ENCODE data around the gene PALLD. TPM values are rescaled to one million over a fixed set of nuclear protein-coding genes. Genes with fewer than 3 reads are reported as not detected.
"Not testable (repeated sequence)": the region's sequence is repeated elsewhere in the genome, so short reads cannot be mapped to it uniquely, and the experiment has no call there.

The PALLD gene
- polyA plus RNA-seq, 4 donors: 179 to 246 (median 227) TPM

DNA sequence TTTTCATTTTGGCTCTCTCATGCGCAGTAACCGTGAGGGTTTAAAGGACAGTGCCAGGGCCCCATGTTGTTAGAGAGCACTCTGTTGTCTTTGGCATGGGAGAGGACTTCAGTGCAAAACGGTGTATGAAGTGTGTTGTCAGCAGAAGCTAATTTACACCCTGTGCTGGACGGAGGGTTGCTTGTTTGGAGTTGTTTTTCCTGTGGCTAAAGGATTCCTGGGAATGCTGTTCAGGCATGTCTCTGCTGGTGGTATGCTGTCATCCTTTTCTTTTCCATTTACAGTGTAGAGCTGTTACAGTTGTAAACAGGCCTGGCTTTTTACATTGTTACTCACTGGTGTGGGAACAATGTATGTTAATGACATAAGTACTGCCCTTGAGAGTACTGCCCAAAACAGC is 306.9 kb downstream of the PALLD start:
- DNase-seq (ENCODE audit: low read depth in 4 of 4, low spot score in 3 of 4): no peak

DNA sequence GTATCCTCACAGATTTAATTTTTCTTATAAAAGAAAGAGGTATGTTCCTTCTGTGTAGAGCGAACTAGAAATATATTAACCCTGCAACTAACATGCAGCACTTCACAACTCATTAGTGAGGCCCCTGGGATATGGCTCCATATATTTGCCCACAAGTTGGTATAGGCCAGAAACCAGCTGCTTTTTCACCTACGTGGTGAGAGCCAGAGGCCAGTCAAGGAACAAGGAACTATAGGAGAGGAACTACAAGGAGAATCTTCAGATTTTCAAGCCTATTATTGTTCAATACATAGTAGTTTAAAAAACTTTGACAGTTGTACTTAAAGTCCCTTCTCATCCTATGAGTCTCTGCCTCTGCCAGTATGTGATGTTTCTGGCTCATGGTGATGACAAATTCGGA is 307.3 kb downstream of the PALLD start:
- no peak for DNase-seq (ENCODE audit: low read depth in 4 of 4, low spot score in 3 of 4)

DNA sequence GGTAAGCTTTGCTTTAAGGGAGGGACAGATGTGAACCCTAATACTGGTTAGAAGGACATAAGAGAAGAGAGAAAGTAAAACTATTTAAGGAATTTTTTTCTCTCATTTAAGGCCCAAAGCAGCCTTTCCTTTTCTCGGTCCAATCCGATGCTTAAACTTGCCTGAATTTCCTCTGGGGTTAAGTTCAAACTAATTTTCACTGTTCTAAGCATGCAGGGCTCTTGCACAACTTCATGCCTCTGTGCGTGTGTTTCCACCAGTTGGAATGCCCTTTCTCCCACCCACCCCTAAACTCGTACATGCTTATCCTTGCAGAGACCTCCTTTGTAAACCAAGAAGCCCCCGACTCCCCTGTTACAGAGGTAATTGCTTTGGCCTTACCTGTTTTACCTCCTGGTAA is 308.5 kb downstream of the PALLD start:
- no peak for DNase-seq (ENCODE audit: low read depth in 4 of 4, low spot score in 3 of 4)

DNA sequence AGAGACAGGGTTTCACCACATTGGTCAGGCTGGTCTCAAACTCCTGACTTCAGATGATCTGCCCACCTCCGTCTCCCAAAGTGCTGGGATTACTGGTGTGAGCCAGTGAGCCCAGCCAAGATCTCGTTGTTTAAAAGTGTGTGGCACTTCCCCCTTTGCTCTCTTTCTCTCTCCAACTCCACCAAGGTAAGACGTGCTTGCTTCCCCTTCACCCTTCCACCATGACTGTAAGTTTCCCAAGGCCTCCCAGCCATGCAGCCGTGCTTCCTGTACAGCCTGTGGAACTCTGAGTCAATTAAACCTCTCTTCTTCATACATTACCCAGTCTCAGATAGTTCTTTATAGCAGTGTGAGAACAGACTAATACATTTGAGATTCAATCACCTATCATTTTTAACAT is 309.4 kb downstream of the PALLD start:
- not testable (repeated sequence) for DNase-seq (ENCODE audit: low read depth in 4 of 4, low spot score in 3 of 4)

DNA sequence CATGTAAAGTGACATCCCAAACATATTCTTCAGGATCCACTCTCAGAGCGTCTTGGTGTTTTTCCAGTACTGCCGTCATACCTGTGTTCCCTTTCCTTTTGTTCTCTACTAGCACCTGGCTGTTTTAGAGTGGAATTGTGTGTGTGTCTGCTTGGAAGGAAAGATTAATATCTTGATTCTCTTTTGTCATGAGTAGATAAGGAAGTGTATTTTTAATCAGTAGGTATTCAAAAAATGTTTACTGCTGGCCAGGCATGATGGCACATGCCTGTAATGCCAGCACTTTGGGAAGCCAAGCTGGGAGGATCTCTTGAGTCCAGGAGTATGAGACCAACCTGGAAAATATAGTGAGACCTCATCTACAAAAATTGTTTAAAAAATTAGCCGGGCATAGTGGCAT is 314.4 kb downstream of the PALLD start:
- DNase-seq (ENCODE audit: low read depth in 4 of 4, low spot score in 3 of 4): no peak

DNA sequence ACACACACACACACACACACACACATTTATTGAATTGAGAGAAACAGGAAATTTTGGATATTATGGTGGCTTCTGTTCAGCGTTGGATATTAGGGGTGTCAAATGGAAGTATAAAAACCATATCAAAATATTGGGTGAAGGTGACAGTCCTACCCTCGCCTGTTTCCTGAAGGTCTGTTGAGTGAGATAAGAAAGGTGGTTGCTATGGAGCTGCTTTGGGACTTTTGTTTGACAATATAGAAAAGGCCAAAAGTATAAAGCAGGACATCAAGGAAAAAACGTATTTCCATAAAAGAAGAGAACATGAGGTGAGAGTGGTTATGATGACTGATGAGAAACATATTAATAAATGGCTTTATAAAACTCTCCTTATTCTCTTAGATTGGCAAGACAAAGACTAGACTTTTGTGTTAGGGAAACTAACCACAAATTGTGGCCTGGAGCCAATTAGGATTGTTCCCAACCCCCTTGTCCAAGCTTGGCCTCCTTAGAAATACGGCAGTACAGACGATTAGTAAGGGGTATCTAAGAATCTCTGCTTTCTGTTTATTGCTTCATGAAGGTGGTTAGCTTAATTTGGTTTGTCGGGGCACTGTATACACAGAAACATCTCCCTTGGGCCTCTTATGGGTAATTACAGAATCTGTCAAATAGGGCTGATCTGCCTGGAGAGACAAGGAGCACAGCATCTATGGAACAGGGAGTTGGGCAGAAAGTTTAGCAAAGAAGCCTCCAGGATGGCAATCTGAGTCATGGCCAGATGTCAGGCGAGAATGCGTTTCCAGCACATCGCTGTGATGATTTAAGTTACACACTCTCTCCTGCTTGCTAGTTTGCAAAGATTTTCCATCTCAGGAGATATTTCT is 315.2 kb downstream of the PALLD start:
- no peak for DNase-seq (ENCODE audit: low read depth in 4 of 4, low spot score in 3 of 4)

DNA sequence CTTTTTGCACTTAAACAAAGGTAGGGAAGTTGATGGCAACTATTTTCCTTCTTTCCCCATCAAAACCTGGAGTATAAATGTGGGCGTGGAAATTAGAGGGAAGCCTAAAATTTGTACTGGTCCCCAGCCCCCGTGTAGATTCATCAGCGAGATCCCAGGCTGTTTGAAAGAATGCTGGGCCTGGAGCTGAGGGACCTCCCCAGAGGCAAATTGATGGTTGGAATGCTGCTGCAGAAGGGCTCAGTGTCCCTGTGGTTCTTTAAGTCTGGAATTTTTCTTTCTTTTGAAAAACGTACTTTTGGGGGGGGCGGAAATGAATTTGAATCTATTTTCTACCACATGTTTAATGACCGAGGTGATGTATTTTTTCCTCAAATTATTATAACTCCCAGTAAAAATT is 316.0 kb downstream of the PALLD start:
- no peak for DNase-seq (ENCODE audit: low read depth in 4 of 4, low spot score in 3 of 4)

DNA sequence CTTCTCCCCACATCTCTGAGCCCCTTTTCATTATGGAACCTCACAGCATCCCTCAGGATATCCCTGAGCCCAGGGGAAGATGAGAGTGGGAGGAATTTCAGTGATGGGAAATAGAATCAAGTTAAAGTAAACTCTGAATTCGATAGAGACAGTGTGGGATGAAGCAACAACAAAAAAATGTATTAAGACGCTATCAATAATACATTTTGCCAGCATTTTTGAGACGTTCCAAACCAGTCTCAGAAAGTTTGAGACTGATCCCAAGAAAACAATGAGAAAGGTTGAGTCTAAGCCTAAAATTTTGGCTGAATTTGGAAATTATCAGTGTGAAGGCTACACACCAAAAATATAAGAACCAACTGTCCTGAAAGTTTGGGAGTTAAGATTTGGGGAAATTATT is 317.0 kb downstream of the PALLD start:
- DNase-seq (ENCODE audit: low read depth in 4 of 4, low spot score in 3 of 4): no peak

DNA sequence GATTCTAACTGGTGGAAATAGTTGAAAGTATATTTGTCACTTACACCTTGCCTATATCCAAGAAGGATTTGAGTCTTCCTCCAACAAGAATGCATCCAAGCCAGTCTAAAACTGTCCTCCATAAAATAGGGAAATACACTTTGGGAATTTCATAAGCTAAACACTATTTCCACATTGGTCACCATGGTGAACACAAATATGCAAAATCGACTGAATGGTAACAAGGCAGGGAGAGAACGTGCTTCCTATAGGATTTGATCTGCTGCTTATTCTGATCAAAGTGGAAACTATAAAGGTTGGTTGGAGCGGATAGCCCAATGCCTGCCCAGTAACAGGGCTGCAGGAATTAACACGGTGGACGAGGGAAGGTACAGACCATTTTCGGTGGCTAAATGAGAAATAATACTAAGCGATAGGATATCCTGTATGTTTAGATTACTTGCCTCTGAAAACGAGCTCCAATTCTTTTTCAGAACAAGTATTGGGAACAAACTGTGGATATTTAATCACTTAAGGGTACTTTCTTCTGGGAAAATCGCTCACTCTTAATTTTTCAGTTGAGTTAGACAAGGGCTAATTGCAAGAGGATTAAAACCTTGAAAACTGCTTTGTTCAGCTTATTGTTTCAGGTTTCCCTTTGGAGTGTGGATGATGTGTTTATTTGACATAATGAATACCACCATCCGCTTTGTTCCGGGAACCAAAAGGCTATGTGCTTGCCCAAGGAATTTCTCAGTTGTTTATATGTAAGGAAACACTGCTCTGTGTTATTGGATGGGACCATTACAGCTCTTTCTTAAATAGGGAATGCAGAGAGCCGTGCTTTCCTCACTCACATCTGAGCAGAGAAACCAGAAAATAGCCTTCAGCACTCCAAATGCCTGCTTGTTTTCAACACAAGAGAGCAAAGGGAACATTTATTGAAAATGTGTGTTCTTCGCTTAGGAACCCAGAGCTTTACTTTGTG is 318.8 kb downstream of the PALLD start:
- DNase-seq (ENCODE audit: low read depth in 4 of 4, low spot score in 3 of 4): no peak

DNA sequence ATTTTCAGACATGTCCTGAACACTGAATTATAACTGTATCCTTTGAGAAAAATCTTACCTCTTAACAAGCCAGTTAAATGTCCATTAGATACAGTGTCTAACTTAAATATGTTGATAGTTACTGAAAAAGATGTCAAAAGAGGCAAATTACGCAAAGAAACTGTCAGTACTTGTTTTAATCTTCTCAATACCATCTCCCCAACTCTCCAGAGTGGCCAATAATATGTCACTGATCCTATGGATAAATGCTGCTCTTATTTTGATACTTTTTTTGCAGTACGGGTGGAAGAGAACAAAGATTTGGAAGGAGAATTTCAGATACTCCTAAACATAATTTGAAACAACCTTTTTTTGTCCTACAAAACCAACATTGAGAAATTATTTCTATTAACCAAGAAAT is 320.5 kb downstream of the PALLD start:
- DNase-seq (ENCODE audit: low read depth in 4 of 4, low spot score in 3 of 4): no peak

DNA sequence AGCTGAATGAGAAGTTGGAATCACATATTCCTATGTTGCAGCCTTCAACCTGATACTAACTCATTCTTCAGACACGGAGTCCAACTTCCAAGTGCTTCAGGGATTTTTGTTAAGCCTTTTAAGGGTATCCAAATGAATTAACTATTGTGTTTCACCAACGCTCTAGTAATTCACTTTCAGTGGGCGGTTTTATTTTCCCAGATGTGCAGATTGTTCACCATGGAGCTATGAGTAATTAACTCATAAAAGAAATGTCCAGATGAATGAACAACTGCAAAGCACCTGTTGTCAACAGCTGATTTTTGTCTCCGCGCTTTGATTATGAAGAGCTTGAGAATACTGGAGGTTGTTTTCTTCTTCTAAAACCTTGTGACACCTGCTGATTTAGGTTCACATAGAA is 325.6 kb downstream of the PALLD start:
- DNase-seq (ENCODE audit: low read depth in 4 of 4, low spot score in 3 of 4): no peak

DNA sequence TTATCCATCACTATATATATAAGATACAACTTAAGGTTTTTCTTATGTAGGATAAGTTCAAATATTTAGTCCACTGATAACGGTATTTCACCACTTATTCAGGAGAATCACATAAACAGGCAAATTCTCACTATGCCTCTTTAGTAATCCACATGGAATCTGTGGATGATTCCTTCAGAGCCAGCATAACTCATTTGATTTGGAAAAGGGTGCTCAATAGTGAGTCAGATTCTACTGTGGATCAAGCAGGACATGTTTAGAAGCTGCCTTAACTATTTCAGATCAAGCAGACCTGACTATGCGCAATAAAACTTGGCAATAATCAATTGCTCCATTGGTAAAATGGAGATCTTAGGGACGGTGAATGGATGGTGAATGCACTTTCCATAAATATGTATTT is 329.1 kb downstream of the PALLD start:
- no peak for DNase-seq (ENCODE audit: low read depth in 4 of 4, low spot score in 3 of 4)

DNA sequence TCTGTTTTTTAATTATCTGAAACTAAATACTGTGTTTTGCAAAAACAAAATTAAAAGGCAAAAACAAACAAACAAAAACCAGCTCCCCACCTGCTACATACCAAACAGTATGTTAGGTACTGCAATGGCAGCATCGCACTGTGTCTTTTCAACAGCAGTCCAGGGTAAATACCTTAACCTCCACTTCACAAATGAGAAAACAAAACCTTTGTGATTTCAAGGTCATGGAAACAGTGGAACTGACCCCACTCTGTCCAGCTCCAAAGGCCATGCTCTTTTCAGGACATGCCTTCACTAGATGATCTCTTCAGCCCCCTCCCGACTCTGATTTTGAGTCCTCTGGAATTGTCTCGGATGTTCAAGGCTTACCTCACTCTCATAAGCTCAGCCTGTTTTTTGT is 329.8 kb downstream of the PALLD start:
- no peak for DNase-seq (ENCODE audit: low read depth in 4 of 4, low spot score in 3 of 4)

DNA sequence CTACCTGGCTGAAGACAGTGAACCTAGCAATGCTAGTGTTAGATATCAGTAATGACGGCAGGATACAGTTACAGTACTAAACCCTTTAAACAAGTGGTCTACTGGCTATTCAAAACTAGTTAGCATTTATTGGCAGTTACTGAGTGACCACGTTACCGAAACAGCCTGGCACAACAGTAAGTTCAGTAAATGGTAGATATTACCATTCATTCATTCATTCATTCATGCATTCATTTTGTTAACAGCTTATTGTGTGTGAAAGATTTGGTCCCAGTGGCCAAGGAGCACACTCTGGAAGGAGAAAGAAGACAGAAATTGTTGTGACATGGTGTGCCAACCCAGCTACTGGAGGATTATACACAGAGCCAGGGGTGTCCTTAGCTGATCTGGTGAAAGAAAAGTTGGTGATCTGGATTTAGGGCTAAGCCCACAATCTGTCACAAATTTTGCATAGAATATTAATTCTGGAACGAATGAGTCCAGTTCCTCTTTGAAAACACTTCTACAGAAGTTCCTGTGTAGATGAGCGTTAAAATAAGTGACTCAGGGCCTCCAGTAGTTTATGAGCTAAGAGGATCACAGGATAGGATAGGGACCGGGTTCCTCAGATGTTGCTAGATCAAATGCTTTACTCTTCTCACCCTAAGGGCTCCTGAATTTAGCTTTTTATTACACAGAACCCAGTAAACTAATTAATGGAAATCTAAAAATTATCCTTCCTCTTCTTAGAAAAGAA is 334.1 kb downstream of the PALLD start:
- DNase-seq (ENCODE audit: low read depth in 4 of 4, low spot score in 3 of 4): no peak

DNA sequence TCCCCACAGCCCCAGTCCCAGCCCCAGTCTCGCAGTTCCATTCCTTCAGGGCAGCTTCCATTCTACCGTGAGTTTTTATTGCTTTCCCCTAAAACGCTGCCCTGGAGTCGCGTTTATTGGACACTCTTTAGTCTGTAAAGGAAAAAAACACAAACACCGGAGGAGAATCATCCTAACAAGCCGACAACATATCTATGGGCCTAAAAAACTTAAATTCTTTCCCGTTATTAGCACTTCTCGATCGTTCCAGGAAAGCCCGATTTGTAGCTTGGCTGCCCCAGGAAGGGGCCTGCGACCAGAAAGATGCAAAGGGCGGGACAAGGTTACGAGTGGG is 334.7 kb downstream of the PALLD start:
- peak in 1 of 4 donors; percentile 37 for DNase-seq (ENCODE audit: low read depth in 4 of 4, low spot score in 3 of 4)

DNA sequence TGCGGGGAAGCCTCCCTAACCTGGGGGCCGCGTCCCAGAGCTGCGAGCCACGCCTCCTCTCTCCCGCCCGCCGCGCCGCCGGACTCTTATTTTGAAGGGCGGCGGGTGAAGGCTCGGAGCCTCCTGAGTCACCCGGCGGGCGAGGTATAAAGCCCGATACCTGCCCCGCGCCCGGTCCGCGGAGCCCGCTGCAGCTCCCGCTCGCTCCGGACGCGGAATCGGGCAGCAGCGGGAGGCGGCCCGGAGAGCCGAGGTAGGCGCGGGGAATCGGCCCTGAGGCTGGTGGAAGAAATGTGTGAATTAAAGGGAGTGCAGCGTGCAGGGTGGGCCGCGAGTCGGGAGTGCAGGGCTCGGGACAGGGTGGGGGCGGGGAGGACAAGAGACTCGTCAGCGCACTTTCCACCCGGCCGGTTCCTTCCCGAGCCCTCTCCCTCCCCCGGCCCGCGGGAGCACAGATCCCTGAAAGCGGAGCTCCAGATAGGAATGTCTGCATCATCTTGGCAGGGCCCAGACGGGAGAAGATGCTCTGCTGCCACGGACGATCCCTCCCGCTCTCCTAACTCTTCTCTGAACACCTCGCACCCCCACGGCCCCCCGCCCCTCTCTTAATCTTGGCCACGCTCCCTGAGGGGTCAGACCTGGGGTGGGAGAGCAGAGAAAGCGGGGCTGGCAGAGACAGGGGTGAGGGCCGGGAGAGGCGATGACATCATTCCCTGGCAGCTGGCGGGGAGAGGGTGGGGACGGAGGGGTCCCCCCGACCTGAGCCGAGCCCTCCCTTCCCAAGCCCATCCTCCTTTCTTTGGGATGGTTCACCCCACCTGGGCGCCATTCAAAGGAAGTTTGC is 335.3 kb downstream of the PALLD start:
- peak in 2 of 4 donors; percentile 67 to 73 for DNase-seq (ENCODE audit: low read depth in 4 of 4, low spot score in 3 of 4)

DNA sequence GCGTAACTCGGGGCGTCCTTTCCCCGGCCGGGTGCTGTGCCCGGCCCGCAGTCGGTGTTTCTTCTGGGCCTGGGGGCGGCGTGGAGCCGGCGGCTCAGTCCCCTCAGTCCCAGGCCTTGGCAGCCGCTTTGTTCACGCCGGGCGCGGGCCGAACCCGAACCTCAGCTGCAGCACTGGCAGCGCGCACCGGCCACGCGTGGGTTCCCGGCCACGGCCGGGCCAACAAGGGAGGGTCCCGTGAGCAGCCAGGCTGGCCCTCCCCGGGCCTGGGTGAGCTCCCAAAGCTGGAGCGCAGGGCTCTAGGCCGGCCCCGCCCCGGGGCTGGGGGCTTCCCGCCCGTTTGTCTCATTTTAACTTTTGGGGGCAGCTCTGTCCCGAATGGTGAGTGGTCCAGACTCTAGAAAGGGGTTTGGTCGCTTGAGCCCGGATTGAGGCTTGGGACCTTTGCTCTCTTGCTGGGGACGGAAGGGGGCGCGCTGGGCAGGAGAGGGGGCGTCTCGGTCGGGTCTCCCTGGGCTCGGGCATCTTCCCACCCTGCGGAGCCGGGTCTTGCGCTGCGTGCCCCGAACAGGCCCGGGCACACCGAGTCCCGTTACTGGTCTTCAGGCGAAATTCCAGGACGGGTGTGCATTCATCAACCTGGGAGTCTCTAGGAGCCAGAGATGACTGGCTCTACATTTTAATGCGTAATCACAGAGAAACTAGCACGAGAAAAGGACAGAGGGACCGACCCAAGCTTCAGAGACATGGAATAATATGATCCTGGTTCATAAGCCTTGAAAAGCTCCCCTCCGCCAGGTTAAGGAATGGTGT is 336.1 kb downstream of the PALLD start:
- DNase-seq (ENCODE audit: low read depth in 4 of 4, low spot score in 3 of 4): no peak

DNA sequence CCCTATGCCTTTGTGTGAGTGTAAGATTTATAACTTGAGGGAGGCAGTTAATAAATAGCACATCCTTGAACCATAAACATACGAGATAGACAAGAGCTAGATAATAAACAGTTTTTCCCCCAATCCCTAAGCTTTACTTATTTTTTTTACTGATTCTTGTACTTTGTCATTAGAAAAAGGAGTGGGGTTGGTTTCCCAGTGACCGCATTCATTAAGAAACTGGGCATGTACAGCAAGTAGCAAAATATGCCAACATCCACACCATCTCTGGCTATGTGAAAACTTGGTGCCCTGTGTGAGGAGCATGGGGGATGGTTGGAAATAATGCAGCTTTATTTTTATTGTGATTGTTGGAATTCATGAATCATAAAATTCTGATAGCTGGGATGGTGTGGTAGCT is 337.0 kb downstream of the PALLD start:
- DNase-seq (ENCODE audit: low read depth in 4 of 4, low spot score in 3 of 4): no peak

DNA sequence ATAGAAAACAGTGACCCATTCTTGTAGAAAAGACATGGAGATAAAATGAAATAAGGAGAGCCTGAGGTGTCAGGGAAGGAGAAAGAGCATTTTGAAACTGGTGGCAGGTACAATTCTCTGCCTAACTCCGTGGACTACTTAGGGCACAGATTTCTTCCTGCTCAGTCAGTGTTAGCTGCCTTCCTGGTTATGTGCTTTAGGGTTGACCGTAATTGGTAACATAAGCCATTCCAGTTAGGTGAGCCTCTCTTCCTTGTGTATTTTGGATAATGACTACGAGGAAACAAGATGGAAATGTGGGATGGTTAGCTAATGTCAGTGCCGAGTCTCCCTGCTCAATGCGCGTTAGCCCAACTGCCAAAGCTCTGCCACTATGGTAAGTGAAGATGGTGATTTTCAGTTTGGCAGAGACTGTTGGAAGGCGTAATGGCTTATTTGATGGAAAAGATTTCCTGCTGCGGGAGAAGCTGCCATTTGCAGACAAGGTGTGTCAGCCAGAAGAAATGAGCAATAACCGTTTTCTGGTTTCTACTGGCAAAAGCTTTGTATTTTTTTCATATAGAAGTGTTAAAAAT is 339.1 kb downstream of the PALLD start:
- DNase-seq (ENCODE audit: low read depth in 4 of 4, low spot score in 3 of 4): no peak
